Right ventricle myocardium superior (tissue), 1 donor: Measurements from ENCODE around the gene ZFHX2. TPM values are rescaled to one million over a fixed set of nuclear protein-coding genes. Genes with fewer than 3 reads are reported as not detected.

Experiments used
- ATAC-seq: fragments of 200-7000 bp; cut with Tn5 transposase; one replicate; pipeline ENCODE4 v1.9.1; 2020; ENCODE audit warnings: mild to moderate bottlenecking; ENCODE audit not compliant: poor library complexity
- DNase-seq: peaks from one replicate; pipeline ENCODE4 v3.0.0-alpha.2; 2020
- intact Hi-C: fragments of 100-400 bp; cut with DNase I; formaldehyde crosslinking; loops from one replicate; pipeline ENCODE4 v1.11.2; 2022
- total RNA-seq: library from RNA; stranded (reverse); fragmentation: NEBNext Ultra II Directional; extraction: Animal tissue kit (Norgen Biotek cat#: 25700); gene quantifications from one replicate; pipeline ENCODE4 v1.2.1, GENCODE V29; 2021
- donor health status: DM: no; HTN: yes; CAD: no; lungs with severe emphysema.

The ZFHX2 gene
- total RNA-seq, 1 donor from 2014 or later = 0.97 TPM

DNA sequence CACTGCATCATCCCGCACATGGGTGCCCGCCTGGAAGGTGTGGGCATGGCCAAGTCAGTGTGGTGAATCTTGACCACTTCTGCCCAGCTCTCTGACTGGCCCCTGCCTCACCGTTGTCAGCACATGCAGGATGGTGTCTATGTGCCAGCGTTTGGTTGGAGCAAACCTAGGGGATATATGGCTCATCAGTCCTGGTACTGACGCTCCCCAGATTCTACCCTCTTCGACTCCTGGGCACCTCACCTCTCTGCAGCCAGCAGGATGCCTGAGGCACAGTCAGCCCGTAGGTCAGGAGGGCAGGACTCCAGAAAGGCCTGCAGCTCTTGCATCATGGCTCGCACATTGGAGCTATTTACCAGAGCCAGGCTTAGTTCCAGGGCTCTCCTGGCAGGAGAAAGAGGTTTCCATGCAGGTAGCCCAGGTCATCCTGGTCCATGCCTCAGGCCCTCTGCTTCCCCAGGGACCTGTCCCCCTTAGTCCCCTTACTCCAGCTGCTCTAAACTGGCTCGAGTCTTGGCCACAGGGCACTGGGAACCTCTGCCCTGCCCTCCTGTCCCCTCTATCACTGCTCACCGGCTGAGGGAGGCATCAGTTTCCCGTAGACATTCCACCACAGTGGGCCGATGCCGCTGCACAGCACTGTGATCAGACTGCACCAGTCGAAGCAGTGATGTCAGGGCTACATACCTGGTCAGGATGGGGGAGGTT lies 12.1 kb upstream of the ZFHX2 start:
- DNase-seq = no peak
- ATAC-seq = no peak
- intact Hi-C loops = loop anchor here (10.0 kb wide), 2 partner anchors 239 to 299 kb away; partner anchors contain the start of gene PABPN1

DNA sequence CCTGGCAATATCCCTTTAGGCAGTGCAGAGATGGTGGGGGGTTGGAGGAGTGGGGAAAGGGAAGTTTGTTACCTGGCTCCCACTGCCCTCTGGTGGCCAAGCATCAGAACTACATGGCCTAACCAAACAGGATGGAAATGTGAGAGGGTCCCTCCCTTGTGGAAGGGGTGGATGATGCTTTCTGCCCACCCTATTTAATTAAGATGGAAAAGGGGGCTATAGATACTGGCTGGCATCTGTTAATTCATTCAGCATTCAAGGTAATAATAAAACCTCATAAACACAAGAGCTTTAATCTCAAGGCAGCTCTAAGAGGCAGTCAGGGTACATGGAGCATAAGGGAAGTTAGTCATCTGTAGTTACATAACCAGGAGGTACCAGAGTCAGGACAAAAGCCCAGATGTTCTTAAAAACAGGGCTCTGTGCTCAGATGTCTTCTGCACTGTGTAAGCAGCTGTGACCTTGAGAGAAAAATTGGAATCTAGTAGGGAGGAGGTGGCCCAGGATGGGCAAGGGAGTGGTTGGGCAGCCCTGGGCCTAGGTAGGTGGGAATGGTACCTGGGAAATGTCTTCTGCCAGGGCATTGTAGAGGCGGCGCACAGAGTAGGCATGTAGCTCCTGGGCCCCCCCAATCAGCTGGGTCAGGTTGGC lies 11.4 kb upstream of the ZFHX2 start:
- peak; percentile 34 for ATAC-seq
- no peak for DNase-seq
- intact Hi-C loops = loop anchor here (1.0 to 10.0 kb wide), 3 partner anchors 85 to 298 kb away; partner anchors contain the start of gene PABPN1

DNA sequence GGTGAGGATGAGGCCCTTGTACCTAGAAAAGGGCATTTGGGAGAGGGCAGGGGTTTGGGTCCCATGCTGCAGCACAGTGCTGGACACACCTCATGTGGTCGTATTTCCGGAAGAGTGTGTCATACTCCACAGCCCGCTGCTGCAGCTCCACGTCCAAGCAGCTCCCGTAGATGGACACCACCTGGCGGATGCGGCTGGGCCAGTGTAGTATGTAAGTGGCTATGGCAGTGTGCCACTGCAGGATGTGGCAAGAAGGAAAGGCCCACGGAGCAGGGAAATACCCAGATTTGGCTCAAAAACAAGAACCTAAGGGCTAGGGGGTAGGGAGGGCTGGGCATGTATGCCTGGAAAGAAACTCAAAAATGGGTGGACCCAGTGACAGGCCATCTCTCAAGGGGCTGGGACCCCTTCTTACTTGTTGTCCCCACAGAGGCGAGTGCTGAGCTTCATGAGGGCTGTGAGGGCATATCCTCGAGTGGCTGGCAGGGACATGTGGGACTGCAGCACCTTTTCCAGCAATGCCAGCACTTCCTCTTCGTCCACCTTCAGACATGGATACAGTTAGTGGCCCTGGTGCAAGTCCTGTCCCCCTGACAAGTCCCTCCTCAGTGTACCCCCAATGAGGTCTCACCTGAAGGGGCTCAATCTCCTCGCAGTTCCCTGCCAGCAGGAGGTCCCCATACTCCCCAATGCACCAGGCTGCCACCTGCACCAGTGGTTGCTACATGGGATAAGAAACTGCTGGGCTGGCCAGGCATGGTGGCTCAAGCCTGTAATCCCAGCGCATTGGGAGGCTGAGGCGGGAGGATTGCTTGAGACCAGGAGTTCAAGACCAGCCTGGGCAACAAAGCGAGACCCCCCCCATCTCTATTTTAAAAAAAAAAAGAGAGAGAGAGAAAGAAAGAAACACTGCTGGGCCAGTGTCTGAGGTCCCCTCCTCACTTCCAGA lies 10.6 kb upstream of the ZFHX2 start:
- intact Hi-C loops = loop anchor here (1.0 to 10.0 kb wide), 3 partner anchors 84 to 297 kb away; partner anchors contain the start of gene PABPN1

DNA sequence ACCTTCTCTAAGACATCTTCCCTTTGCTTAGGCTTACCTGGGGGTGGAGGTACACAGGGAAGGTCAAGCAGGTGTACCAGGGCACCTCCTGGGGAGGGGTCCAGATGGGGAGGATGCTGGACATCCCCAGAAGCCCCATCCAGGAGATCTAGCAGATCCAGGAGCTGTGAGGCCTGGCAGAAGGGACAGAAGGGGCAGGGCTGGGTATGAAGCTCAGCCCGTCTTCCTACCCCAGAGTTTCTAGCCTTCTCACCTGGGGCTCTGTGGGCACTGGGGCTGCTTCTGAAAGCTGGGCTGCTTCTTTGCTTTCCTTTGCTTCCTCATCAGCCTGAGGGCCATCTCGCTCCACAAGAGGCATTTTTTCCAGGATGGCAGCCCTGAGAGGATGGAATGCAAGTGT lies 9.7 kb upstream of the ZFHX2 start:
- DNase-seq (no peak), ATAC-seq (no peak)
- intact Hi-C loops = loop anchor here (10.0 kb wide), 2 partner anchors 236 to 296 kb away; partner anchors contain the start of gene PABPN1

More for the DNA sequence above, 10.6 kb upstream of the ZFHX2 start:
- no peak for DNase-seq
- no peak for ATAC-seq

DNA sequence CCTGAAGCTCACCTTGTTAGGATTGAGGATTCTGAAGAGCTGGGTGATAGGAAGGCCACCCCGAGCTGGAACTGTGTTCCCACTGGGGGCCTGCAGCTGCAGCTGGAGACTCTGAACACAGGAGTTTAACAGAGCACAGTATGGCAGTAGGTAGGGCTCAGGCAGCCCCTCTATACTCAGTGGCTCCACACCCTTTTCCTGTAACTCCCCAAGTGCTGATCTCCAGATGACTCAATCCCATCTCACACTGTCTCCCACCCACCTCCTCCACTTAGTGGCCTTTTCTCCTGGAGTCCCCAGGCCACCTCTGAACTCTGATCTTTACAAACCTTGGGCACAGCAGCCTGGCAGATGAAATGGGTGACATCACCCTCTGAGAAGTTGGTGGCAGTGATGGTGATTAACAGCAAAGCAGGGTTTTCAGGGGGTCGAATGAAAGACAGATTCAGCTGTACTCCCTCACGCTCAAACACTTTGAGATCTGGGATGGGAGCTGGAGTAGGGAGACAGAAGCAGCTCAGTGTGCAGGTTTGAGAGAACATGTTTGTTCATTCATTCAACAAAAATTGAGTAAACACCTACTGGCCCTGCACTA lies 8.5 kb upstream of the ZFHX2 start:
- DNase-seq (no peak), ATAC-seq (no peak)
- intact Hi-C loops = loop anchor here (10.0 kb wide), 2 partner anchors 235 to 295 kb away; partner anchors contain the start of gene PABPN1

DNA sequence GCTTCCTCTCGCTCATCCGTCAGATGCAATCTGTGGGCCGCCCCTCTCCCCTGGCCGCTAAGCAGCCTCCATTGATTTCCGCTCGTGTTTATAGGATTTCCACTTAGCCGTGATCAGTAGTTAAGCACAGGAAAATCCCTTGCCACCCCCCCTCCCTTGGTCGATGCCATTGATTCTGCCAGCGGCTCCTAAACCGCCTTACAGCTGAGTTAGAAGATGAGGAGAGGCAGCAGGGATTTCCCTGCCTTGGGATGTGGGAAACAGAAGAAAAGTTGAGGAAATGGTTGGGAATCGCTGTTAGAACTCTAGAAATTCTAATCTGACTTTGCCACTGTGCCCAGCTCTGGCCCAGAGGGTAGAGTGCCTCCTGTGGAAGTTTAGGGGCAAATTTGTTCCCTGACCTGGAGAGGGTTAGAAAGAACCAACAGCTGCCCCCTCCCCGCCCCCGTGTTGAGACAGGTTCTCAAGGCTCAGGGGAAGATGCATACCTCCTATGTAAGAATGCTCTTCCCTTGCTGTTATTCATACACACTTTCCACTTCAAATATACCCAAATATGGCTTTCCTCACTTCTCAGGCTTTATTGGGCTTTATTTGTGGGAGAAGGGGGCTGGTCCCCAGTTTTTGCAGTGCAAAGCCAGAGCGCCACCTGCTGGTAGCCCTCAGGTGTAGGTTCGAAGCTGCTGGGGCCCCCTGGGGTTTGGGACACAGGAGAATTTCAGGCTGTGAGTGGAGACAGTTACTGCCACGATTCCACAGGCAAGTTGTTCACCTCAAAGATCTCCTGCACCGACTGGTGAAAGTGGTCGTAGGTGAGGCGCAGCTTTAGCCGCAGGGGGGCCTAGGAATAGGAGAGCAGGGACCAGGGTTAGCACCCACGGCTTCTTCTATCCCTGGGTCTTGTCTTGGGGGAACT lies 7.7 kb upstream of the ZFHX2 start:
- ATAC-seq (no peak), DNase-seq (peak; percentile 70)
- intact Hi-C loops = no loop called here

DNA sequence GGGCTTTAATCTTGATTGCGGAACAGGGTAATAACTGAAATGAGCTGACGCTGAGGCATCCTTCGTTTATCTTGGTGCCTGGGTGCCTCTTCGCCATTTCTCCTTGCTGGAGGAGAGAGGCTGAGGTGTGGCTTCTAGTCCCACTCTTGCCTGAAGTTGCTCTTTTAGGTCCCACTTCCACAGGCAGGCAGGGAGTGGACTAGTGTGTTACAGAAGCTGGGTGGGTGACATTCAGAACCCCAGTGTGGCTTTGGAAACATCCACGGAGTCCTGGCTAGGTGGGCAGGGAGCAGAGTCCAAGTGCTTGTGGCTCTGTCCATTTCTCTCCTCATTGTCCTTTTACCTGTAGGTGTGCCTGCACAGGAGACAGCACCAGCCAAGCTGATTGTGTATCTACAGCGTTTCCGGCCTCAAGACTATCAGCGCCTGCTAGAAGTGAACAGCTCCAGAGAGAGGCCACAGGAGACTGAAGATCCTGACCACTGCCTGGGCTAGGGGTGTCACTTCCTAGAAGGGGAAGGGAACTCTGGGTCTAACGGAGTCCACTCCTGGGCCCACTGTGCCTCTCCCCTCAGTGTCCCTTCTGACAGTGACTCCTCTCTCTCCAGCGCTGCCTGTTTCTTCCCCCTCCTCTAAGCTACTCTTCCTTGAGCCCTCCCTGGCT lies 6.9 kb upstream of the ZFHX2 start:
- intact Hi-C loops = no loop called here
- no peak for ATAC-seq
- no peak for DNase-seq

DNA sequence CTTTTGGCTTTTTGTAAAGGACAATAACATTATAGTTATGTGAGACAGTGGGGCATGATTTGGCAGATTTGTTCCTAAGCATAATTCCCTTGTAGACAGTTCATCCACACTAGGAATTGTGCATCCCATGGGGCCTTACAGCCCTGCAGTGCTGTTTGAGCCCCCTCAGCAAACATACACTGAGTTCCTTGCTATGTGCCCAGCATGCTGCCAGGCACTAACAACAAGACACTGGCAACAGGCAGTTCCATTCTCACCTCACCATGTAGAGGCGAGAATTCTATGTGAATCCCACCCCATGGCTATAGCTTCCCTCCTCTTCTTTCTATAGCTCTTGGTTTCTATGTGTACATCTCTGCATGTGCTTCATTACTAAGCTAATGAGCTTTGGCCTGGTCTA lies 6.4 kb upstream of the ZFHX2 start:
- DNase-seq (no peak), ATAC-seq (no peak)
- intact Hi-C loops = no loop called here

DNA sequence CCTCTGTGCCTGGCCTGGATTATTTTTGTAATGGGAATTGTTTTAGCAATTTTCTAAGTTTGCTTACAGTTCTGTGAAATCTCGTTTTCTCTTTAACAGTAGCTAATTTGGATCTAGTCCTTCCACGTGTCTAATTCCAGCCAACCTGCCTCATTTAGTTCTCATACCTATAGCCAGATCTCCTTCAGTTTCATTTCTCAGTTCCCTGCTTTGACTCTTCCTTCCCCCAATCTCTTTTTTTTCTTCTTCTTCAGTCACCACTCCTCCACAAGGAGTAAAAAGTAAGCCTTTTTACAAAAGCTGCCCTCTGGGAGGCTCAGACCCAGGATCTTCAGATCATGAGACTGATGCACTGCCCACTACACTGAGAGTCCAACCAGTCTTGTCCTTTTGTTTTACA lies 6.0 kb upstream of the ZFHX2 start:
- DNase-seq (no peak), ATAC-seq (no peak)
- intact Hi-C loops = no loop called here

DNA sequence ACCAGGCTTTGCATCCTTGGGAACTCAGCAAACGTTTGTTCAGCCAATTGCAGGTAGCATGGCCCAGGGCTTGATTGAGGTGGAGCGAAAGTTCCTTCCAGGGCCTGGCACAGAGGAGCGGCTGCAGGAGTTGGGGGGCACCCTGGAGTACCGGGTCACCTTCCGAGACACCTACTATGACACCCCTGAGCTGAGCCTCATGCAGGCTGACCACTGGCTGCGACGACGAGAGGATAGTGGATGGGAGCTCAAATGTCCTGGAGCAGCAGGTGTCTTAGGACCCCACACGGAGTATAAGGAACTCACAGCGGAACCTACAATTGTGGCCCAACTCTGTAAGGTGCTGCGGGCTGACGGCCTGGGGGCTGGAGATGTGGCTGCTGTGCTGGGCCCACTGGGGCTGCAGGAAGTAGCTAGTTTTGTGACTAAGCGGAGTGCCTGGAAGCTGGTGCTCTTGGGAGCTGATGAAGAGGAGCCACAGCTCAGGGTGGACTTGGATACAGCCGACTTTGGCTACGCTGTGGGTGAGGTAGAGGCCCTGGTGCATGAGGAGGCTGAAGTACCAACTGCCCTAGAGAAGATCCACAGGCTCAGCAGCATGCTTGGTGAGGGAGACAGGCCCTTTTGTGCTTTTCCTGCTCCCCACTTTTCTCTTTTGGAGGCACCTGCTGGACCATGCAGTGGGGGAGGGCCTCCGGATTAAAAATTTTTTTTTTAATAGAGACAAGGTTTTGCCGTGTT lies 5.3 kb upstream of the ZFHX2 start:
- DNase-seq (no peak), ATAC-seq (no peak)
- intact Hi-C loops = no loop called here

DNA sequence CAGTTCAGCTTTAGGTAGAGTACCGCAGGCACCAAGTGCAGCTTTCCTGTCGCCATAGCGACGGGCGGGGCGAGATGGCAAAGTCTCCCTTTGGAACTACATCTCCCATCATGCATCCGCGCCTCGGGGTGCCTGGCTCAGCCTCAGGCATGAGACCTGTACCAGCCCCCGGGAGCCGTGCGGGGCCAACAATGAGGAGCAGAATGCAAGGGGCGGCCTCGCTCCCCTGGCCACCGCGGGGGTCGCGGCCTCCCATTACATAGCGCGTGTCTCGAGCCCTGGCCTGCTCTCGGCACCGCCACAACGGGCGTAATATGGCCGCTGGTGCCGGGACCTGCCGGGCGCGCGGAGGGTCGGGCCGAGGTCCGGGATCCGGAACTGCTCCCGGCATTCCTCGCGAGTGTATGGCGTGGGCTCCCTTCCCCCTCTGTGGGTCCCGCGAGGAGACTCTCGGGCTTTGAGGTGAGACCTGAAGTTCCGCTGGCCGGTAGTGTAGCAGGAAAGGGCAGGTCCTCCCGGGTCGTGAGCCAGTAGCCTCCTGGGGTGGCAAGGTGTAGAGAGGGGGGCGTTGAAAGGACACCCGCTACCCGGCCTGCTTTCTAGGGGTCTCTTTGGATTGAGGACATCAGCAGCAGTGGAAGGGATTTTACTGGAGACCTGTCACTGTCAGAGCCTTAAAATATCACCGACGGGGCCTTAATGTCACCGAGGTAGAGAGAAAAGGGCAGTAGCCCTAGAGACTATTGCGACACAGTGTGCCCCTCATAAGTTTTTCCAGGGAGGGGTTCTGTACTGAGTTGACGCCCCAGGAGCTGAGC lies 4.5 kb upstream of the ZFHX2 start, which contains the start of gene THTPA:
TSS of gene THTPA (plus strand) at position 390 of the 818 bp plus-strand sequence. CDS start 487 bp downstream, outside the sequence.
- intact Hi-C loops = no loop called here
- DNase-seq (peak; percentile 97), ATAC-seq (peak; percentile 95)

DNA sequence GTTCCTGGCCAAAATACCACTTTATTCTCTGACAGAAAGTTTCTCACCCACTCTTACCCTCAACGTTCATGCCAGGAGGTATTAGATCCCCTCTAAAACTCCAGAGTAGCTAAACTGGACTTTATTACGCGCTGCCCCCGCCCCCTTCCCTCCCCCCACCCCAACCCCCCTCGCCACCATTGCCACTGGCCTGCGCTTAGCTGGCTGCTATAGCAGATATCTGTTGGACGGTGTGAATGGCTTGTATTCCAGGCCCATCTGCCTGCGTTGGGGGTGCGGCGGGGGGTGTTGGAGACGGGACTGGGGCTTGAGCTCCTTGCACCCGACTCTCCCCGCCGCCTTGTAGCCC lies 3.9 kb upstream of the ZFHX2 start:
- DNase-seq (no peak), ATAC-seq (no peak)
- intact Hi-C loops = no loop called here

DNA sequence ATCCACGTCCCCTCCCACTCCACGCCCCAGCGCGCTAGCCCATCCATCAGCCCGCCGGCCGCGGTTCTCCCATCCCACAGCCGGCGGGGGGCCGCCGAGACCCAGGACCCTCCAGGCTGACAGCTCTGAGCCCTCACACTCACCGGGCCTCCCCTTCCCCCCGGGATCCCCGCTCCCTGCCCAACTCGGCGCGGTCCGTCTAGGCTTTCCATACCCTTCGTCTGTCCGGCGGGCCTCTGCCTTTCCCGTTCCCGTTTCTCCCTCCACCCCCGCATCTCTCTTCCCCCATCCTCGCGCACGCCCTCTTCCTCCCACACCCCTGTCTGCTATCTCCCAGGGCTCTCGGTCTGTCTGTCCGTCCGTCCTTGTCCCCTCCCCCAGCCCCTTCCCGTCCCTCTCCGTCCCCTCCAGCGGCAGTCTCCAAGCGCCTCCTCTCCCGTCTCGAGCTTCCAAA lies 726 bp downstream of the ZFHX2 start:
- DNase-seq = peak; percentile 62
- intact Hi-C loops = no loop called here

DNA sequence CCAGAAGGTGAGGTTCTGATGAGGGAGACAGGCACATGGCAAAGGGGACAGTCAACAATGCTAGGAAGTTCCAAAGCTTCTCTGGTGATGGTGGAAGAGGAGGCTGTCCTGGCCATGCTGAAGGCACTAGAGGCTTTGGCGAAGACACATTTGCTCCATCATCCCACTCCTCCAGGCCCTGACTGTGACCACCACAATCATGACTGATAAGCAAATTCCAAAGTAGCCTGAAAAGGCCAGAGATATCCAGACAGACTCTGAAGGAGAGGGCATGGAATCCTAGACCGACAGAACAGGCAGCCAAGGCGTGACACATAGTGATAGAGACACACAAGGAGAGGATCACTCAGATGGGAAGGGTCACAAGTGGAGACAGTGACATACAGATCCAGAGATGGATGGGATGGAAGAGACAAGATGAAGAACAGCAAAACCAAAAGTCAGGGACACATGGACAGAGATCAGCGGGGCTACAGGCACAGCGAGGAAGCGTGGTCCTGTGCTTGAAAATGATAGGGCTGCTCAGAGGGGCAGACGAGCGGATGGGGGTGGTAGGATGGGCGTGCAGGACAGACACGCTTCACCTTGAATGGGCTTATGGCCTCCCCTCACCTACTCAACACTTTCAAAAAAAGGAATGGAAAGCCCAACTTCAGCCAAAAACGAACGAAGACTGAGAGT lies 1.3 kb downstream of the ZFHX2 start:
- intact Hi-C loops = no loop called here
- no peak for ATAC-seq
- DNase-seq = no peak

More for the DNA sequence above, 726 bp downstream of the ZFHX2 start:
- peak; percentile 26 for ATAC-seq
